Body of pancreas (tissue), 4 donors: ENCODE data around the gene MAML2.

Experiments
- POLR2A ChIP-seq, 3 donors: fragments of 450-650 bp; IDR thresholded peaks; one replicate each; pipeline ENCODE4 v1.6.1; 2016; ENCODE audit warnings: antibody characterized with exemption in 3 of 3, mild to moderate bottlenecking in 2 of 3
- TF ChIP-seq, protein P1 (sequence below), 7 experiments: fragments of 450-650 bp in 4 of 7; fragments of 200-600 bp in 3 of 7; sonication (generic) in 3 of 7; IDR thresholded peaks; one replicate each; pipeline ENCODE4 v1.5.1; 2016 to 2019; ENCODE audit warnings: antibody characterized with exemption in 7 of 7

- TF ChIP-seq, protein P1, sequence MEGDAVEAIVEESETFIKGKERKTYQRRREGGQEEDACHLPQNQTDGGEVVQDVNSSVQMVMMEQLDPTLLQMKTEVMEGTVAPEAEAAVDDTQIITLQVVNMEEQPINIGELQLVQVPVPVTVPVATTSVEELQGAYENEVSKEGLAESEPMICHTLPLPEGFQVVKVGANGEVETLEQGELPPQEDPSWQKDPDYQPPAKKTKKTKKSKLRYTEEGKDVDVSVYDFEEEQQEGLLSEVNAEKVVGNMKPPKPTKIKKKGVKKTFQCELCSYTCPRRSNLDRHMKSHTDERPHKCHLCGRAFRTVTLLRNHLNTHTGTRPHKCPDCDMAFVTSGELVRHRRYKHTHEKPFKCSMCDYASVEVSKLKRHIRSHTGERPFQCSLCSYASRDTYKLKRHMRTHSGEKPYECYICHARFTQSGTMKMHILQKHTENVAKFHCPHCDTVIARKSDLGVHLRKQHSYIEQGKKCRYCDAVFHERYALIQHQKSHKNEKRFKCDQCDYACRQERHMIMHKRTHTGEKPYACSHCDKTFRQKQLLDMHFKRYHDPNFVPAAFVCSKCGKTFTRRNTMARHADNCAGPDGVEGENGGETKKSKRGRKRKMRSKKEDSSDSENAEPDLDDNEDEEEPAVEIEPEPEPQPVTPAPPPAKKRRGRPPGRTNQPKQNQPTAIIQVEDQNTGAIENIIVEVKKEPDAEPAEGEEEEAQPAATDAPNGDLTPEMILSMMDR (IDR thresholded peaks at IDR 0.05) = no peak
- TF ChIP-seq POLR2A (IDR thresholded peaks at IDR 0.05) = no peak
These were observed 292.4 kb downstream of the MAML2 start for GRCh38 chr11:96050435-96051182.
